Measurements from ENCODE around the gene ACTG1.
"Not testable (repeated sequence)": the region's sequence is repeated elsewhere in the genome, so short reads cannot be mapped to it uniquely, and the experiment has no call there.

ACTG1 gene

GRCh38 chr17:81532490-81533287, 20.1 kb upstream of the ACTG1 start:
- no peak for DNase-seq (ENCODE audit: low spot score)

- DNase-seq (ENCODE audit: low spot score), result not testable (repeated sequence)
These were observed 19.4 kb upstream of the ACTG1 start for GRCh38 chr17:81531998-81532404.

GRCh38 chr17:81531013-81531412, 18.4 kb upstream of the ACTG1 start:
- DNase-seq (ENCODE audit: low spot score), result not testable (repeated sequence)

GRCh38 chr17:81529437-81529803, 16.8 kb upstream of the ACTG1 start:
- no peak for DNase-seq (ENCODE audit: low spot score)

- no peak for DNase-seq (ENCODE audit: low spot score)
These were observed 16.2 kb upstream of the ACTG1 start for GRCh38 chr17:81528651-81529436.

- no peak for DNase-seq (ENCODE audit: low spot score)
These were observed 15.7 kb upstream of the ACTG1 start for GRCh38 chr17:81528384-81528650.

GRCh38 chr17:81527591-81528383, 15.2 kb upstream of the ACTG1 start, which contains the start of gene FSCN2:
TSS of gene FSCN2 (plus strand) at chr17:81528377. CDS start at chr17:81528532, 155 bp downstream.
- DNase-seq (ENCODE audit: low spot score), result no peak

GRCh38 chr17:81526662-81527571, 14.3 kb upstream of the ACTG1 start:
- no peak for DNase-seq (ENCODE audit: low spot score)

GRCh38 chr17:81524865-81525159, 12.2 kb upstream of the ACTG1 start:
- no peak for DNase-seq (ENCODE audit: low spot score)

- no peak for DNase-seq (ENCODE audit: low spot score)
These were observed 11.7 kb upstream of the ACTG1 start for GRCh38 chr17:81524039-81524864.

GRCh38 chr17:81523402-81524038, 10.9 kb upstream of the ACTG1 start:
- DNase-seq (ENCODE audit: low spot score), result no peak

- DNase-seq (ENCODE audit: low spot score), result no peak
These were observed 10.1 kb upstream of the ACTG1 start for GRCh38 chr17:81522491-81523401.

- DNase-seq (ENCODE audit: low spot score), result no peak
These were observed 7.7 kb upstream of the ACTG1 start for GRCh38 chr17:81520021-81520901.

- DNase-seq (ENCODE audit: low spot score), result no peak
These were observed 6.9 kb upstream of the ACTG1 start for GRCh38 chr17:81519284-81520020.

GRCh38 chr17:81518785-81519283, 6.2 kb upstream of the ACTG1 start:
- no peak for DNase-seq (ENCODE audit: low spot score)

GRCh38 chr17:81518113-81518784, 5.7 kb upstream of the ACTG1 start:
- no peak for DNase-seq (ENCODE audit: low spot score)
